NCI-H748 treated with DMSO at 0.1 percent for 48 hours (cell line): Measurements from ENCODE around the gene ADAMTS17.

Experiments
- DNase-seq: peaks from one replicate; lab custom pipeline; 2025; lab: John Stamatoyannopoulos, UW

Gene ADAMTS17

DNA sequence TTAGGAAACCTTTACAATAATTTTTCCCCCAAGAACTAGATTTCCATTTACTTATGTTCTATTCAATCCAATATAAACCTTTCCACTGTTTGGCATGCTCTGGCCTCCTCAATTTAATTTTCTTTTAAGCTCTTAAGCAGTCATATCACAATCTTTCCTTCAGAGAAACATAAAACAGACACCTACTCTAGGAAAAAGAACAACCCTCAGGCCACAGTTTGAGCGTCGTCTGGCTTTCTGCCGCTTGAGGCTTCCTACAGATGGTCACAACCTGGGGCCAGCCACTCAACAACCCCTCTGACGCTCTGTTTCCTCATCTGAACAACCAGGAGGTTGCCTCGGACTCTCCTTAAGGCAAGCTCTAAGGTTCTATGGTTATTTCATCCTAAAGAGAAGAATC lies 143.3 kb downstream of the ADAMTS17 start:
- DNase-seq = no peak

DNA sequence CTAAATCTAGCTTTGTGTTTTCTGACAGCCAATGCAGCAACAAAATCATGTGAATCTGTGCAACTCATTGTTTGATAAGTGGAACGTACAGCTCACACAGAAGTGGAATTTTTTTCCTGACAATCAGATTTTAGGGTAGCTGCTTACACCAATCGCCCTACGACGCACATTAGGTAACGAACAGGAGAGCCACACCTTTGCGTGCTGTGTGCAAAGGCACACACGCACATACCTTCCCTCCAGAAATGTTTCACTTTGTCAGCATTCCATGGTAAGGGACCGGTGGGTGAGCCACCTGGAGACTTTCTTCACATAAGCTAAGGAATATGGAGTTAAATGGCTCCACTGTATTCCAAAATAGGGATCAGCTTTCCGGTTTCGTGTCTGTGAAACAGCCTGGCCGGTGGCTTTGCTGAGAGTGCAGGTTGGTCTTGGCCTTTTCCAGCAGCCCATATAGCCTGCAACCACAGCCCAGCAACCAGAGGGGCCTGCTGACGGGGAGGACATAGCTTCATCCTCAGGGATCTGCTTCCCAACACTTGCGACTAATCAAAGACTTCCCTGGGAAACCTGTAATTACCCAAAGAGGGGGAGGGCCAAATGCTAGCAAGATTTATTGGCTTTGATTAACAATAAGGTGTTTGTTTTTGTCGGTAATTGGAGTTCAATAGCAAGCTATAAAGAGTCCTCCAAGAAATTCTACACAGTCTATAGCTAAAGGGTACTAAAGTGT lies 145.3 kb downstream of the ADAMTS17 start:
- no peak for DNase-seq

DNA sequence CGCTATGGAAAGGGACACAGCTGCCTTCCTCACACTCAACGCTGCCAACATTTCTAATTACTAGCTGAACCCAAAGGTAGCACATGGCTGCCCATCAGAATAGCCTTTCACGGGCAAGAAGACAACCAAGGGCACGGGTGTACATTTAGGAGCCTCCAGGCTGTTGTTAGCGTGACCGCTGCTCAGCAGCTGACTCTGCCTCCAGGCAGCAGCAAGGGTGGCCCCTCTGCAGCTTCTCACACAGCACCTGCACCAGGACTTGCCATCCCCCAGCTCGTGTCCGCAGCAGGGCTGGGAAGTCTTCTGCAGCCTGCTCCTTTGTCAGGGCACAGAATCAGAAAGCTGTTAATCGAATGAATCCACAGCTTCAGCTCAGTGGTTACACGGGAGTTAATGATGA lies 146.8 kb downstream of the ADAMTS17 start:
- DNase-seq = no peak

DNA sequence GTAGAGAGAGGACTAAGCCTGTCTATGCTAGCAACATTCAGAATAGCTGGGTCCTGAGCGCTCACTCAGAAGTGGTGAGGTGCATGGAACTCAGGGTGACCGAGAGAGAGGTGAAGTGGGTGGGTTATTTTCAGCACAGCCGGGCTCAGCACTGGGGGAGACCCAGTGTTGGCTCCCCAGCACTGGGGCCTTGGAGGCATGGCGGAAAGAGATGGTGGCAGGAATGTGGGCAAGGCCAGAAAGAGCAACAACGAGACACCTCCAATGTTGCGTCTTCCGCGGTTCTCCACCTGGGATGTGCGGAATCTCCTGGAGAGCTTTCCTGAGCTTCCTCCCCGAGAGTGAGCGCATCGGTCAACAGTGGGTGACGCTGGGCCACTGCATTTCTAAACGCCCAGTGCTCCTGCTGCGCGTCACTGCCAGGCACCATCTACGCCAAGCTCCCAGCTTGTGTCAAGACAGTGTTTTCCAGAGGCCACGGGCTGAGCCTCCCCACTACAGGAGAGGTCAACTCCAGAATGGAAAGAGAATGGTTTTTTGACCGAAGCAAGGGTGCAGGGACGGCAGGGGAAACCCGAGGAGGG lies 148.4 kb downstream of the ADAMTS17 start:
- DNase-seq = no peak

DNA sequence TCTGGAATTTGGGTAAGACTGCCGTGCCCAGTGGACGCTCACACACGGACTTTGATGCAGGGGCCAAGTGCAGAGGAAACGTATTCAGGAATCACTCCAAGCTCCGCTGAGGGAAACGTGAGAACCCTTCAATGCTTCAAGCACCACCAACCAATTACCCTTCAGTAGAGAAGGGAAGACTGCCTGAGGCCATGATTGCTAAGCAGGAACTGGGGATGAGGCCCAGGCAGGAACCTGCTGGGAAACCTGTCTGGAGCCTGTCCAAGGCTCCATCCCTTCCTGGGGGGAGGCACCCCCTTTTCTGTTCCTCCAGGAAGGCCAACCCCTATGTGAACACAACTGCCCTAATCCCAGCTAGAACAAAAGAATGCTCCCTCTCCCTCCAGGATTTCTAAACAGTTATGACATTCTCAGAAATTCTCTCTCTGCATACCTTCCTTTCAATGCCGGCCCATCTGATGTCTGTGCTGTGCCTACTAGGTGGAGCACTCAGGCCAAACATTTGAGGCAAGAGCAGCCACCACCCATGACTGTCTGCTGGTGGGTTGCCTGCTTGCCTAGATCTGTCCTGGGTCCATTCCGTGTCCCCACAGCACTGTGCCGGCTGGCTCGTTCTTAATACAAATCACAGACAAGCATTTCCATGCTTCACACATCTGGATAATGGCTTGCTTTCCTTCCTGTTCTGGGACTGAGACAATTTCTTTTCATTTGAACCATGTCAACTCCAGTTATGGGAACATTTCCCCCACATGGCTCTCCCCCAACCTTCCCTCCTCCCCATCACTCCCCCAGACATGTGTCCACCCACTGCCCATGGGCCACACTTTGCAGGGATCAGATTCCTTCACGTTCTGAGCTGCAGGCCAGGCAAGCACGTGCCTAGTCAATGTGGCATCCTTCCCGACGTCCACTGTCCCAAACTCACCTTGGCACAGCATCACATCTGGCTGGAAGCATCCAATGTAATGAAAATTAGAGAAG lies 149.4 kb downstream of the ADAMTS17 start:
- DNase-seq = no peak

DNA sequence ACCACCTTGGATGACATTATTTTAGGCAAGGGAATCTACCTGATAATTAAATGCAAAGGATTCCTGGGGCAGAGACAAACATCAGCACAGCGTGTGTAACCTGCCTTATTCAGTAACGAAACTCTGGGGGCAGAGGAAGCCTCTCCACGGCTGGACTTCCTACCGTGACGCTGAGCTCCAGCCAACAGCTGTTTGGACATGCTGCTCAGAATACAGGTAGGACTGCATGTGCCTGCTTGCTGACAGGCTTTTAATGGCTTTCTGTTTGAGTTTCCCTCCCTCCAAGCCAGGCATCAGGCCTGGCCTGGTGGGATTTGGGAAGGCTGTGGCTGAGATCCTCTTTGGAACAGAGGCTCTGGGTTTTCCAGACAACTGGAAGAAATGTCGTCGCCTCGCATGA lies 150.6 kb downstream of the ADAMTS17 start:
- DNase-seq = no peak

- no peak for DNase-seq
These were observed 151.1 kb downstream of the ADAMTS17 start for GRCh38 chr15:100190675-100191074.

DNA sequence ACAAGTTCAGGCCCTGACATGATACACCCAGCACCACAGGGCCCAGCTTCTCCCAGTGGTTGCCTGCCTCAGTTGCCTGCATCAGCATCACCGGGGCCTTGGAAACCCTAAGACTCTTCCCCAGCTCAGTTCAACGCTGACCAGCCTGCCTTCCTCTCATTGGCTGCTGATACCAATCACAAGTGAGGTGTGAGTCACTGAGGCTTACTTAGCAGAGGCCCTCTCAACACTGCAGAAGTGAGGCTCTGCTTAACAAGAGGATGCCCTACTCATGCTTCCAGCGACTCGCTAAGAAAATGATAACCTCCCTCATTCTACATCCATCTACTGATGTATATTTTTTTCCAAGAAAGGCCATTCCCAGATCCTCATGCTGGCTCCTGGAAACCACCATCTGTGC lies 151.9 kb downstream of the ADAMTS17 start:
- DNase-seq = no peak

GRCh38 chr15:100189319-100189718 lies 152.5 kb downstream of the ADAMTS17 start:
- no peak for DNase-seq

DNA sequence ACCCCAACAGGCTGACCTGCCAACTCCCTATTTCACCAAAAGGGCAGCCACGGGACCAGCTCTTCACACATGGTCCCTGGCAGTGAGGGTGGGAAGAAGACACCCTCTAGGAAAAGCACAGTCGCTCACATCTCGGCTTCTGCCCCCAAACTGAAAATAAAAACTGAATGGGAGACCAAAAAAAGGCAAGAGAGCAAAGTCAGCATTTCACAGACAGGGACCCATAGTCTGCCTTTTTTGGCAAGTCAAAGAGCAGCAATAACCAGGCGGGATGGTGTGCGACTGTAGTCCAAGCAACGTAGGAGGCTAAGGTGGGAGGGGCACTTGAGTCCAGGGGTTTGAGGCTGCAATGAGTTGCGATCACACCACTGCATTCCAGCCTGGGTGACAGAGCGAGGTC lies 154.1 kb downstream of the ADAMTS17 start:
- DNase-seq = no peak

GRCh38 chr15:100186960-100187359 lies 154.8 kb downstream of the ADAMTS17 start:
- no peak for DNase-seq

GRCh38 chr15:100186366-100186765 lies 155.4 kb downstream of the ADAMTS17 start:
- DNase-seq = no peak

- no peak for DNase-seq
These were observed 157.8 kb downstream of the ADAMTS17 start for GRCh38 chr15:100183921-100184495.

DNA sequence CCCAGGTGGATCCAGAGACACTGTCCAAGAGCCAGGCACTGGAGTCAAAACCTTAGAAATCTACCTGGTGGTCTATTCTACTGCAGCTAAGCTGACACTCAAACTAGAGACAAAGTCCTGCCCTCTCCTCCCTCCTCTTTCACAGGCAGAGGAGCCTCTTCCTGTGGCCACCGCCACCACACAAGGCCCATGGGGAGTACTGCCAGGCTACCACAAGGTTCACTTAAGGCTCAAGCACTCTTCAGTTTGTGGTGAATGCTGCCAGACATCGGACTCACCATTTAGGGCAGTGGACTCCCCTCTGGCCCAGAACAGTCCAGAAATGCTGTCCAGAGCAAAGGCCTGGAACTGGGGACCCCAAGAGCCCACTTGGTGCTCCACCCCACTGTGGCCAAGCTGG lies 160.9 kb downstream of the ADAMTS17 start:
- DNase-seq = no peak

DNA sequence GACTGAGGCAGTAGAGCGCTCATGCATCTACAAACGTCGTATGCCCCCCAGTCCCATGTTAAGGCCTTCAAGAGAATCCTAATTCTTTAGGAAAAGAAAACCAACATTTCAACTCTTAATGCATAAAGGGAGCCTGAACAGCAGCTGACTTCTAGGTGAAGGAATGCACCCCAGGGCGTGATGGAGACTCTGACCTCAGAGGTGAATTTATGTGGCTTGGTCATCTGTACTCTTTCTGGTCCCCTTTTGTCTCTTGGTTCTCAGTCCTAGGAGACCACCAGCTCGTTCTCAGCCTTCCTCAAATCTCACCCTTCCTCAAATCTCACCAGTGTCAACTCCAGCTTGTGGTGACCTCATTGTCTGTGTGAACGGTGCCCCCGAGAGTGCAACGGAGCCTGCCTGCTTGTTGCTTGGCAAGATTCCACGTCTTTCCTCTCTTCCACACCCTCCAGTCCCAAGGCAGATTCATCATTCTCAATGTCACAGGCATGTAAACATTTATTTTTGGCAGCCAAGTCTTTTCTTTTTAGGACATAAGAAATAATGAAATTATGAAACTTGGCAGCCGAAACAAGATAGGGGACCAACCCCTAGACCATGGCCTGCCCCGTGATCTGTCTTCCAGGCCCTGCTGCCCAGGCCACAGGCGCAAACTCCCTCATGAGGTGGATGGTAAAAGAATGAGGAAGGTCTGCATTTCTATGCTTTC lies 166.2 kb downstream of the ADAMTS17 start:
- DNase-seq = no peak

- DNase-seq = no peak
These were observed 166.9 kb downstream of the ADAMTS17 start for GRCh38 chr15:100174904-100175275.

DNA sequence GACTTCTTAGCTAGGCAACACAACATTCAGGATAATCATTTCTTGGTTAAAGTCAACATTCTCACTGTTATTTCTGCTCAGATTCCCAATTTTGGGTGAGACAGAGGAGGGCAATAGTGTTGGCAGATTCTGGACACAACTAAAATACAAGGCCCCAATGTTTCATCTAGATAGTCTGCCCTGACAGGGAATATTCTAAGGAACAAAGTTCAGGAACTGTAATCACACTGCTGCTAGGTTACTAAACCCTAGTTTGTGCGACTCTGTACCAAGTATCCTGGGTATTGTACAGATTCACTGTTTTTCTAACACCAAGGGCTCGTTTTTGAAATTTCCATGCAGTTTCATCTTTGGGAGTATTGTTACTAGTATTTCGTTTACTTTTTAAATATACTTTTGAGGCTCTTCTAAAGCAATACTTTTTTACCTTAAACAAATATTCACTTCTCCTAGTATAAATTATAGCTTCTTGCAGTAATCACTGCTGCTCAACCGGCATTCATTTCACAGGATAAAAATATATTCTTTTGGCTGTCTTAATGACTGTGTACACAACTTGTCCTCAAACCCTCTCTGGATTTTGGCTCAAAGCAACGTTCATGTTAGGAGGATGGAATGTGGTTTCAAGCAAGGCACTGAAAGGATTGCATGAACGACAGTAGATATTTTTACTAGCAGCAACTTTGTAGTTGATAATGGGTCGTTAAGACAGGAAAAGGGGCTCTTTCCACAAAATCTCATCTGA lies 167.4 kb downstream of the ADAMTS17 start:
- no peak for DNase-seq

- DNase-seq = no peak
These were observed 169.3 kb downstream of the ADAMTS17 start for GRCh38 chr15:100172356-100173024.

GRCh38 chr15:100171411-100171810 lies 170.4 kb downstream of the ADAMTS17 start:
- DNase-seq = no peak
